ENCODE results near the gene MGAT4C.

DNA sequence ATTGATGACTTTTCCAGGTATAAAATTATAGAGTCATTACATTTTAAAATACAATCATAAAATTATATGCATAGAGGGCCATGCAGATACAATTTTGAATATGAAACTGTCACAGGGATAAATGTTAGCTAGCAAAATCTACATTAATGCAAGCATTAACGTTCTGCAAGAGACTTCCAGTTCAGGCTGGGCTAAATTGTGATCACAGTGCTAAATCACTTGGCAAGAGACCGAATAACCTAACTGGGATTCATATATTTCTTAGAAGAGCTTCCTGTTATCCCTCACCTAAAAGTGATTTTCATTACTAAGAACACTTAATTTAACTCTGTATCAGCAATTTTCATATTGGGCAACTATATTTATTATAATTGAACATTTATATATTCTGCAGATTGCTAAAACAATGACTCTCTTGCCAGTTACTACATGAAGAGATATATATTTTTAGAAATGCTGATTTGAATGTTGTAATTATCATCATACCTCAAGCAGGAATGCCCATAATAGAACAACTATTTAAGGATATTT, 83.2 kb downstream of the MGAT4C start:
- TF ChIP-seq, protein P1, sequence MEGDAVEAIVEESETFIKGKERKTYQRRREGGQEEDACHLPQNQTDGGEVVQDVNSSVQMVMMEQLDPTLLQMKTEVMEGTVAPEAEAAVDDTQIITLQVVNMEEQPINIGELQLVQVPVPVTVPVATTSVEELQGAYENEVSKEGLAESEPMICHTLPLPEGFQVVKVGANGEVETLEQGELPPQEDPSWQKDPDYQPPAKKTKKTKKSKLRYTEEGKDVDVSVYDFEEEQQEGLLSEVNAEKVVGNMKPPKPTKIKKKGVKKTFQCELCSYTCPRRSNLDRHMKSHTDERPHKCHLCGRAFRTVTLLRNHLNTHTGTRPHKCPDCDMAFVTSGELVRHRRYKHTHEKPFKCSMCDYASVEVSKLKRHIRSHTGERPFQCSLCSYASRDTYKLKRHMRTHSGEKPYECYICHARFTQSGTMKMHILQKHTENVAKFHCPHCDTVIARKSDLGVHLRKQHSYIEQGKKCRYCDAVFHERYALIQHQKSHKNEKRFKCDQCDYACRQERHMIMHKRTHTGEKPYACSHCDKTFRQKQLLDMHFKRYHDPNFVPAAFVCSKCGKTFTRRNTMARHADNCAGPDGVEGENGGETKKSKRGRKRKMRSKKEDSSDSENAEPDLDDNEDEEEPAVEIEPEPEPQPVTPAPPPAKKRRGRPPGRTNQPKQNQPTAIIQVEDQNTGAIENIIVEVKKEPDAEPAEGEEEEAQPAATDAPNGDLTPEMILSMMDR (IDR thresholded peaks at IDR 0.05; ENCODE audit: low read depth, low read length), result no peak
- TF ChIP-seq, protein P2, sequence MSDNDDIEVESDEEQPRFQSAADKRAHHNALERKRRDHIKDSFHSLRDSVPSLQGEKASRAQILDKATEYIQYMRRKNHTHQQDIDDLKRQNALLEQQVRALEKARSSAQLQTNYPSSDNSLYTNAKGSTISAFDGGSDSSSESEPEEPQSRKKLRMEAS (IDR thresholded peaks at IDR 0.05; ENCODE audit: low read depth, low read length), result no peak
